PFSK-1 (cell line): ENCODE measurements around the gene STRA6.

Source experiments
- POLR2AphosphoS5 ChIP-seq: IDR thresholded peaks from 2 replicates; pipeline ENCODE4 v1.6.1; 2012; ENCODE audit warnings: low read depth, mild to moderate bottlenecking, control low read depth, low read length, moderate library complexity
- SIN3A ChIP-seq: IDR thresholded peaks from 2 replicates; pipeline ENCODE4 v1.6.1; 2012; ENCODE audit warnings: mild to moderate bottlenecking, low read length, moderate library complexity, borderline replicate concordance; ENCODE audit not compliant: insufficient read depth
- TAF1 ChIP-seq: IDR thresholded peaks from 2 replicates; pipeline ENCODE4 v1.6.1; 2012; ENCODE audit warnings: low read length, control low read depth, borderline replicate concordance; ENCODE audit not compliant: insufficient read depth

- TF ChIP-seq SIN3A (no peak), POLR2AphosphoS5 (no peak), TAF1 (no peak)
Observed at GRCh38 chr15:74134387-74135027, 68.1 kb downstream of the STRA6 start.
